Small intestine (tissue), 7 donors: ENCODE data around the gene RAB31. TPM values are rescaled to one million over a fixed set of nuclear protein-coding genes. Genes with fewer than 3 reads are reported as not detected.
A peak's percentile ranks its signal among the peaks of the same experiment; 100 is the strongest.

Source experiments
- DNase-seq, 2 donors: peaks; one replicate each; pipeline versions ENCODE4 v3.0.0 to v3.0.0-alpha.2; 2013
- FAIRE-seq: peaks from 2 replicates; lab custom pipeline; 2012; peaks lifted over from hg19 to GRCh38; lab: Jason Lieb, UNC
- H3K27ac ChIP-seq, 3 donors: one replicate each; pipeline ENCODE4 v1.5.1; 2013; ENCODE audit warnings: low read length in 2 of 3, mild to moderate bottlenecking in 2 of 3, control low read depth in 1 of 3, inconsistent platforms in 1 of 3, low read depth in 1 of 3, moderate library complexity in 1 of 3
- H3K27me3 ChIP-seq, 3 donors: one replicate each; pipeline ENCODE4 v1.6.1; 2013; ENCODE audit warnings: low read length in 3 of 3, inconsistent platforms in 1 of 3; ENCODE audit not compliant: control insufficient read depth in 3 of 3, insufficient read depth in 3 of 3
- H3K36me3 ChIP-seq, 3 donors: one replicate each; pipeline ENCODE4 v1.6.1; 2013; ENCODE audit warnings: low read length in 3 of 3, inconsistent platforms in 1 of 3, low read depth in 1 of 3, mild to moderate bottlenecking in 1 of 3, moderate library complexity in 1 of 3; ENCODE audit not compliant: control insufficient read depth in 3 of 3, insufficient read depth in 2 of 3
- H3K4me1 ChIP-seq, 3 donors: one replicate each; pipeline ENCODE4 v1.6.1; 2013; ENCODE audit warnings: low read length in 2 of 3, inconsistent platforms in 1 of 3, low read depth in 1 of 3, mild to moderate bottlenecking in 1 of 3, moderate library complexity in 1 of 3; ENCODE audit not compliant: control insufficient read depth in 3 of 3, insufficient read depth in 2 of 3
- H3K4me3 ChIP-seq, 3 donors: one replicate each; pipeline ENCODE4 v1.5.1; 2013; ENCODE audit warnings: low read length in 3 of 3, control low read depth in 1 of 3, inconsistent platforms in 1 of 3, low read depth in 1 of 3, mild to moderate bottlenecking in 1 of 3, moderate library complexity in 1 of 3
- H3K9me3 ChIP-seq, 2 donors: one replicate each; pipeline ENCODE4 v1.6.1; 2013; ENCODE audit warnings: low read depth in 1 of 2, low read length in 1 of 2; ENCODE audit not compliant: control insufficient read depth in 2 of 2, insufficient read depth in 1 of 2
- WGBS, 3 donors: extraction: QIAGEN DNeasy Blood & Tissue Kit; methylation state at CpG; one replicate each; pipeline ENCODE4 v1.1.7; 2013; 5-methylcytosine and 5-hydroxymethylcytosine counted together
- polyA plus RNA-seq, 4 donors: library from polyadenylated mRNA; stranded (reverse) in 3 of 4; unstranded in 1 of 4; fragments of 200-250 nt in 3 of 4; fragments of 120-200 nt in 1 of 4; gene quantifications; one replicate each; pipeline versions ENCODE4 v1.2.1 to v1.2.3, GENCODE V29; 2013
- donor health status: healthy with polysubstance abuse.
- donor health status: control.
- donor health status: control.
- donor health status: Bipolar disorder and iron deficiency.
- donor health status: healthy.

The RAB31 gene
- polyA plus RNA-seq, 4 donors, result 4.2 to 18.4 (median 12.3) TPM

DNA sequence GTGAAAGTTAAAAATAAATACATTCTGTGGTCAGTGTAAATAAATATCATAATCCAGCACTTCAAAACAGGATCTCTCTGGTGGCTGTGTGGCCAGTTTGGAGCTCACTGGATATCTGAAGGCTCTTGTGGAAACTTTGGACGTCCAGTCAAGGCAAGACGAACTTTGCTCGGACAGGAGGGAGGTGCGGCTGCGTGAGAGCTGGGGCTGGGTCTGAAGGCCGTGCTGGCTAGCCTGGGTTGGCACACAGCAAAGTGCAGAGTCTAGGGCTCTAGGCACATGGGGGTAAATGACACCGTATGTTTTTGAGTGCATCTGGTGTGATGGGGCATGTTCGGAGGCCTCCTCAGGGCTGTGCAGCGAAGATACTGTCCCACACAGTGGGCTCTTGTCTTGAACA is 98.8 kb downstream of the RAB31 start:
- H3K9me3 ChIP-seq, result peaks cover 0 to 6% of the 10 kb centered on the region in 2 donors
- DNase-seq (peak; percentile 80 to 95), FAIRE-seq (no peak)
- no peaks in the 10 kb centered on the region for H3K36me3 ChIP-seq
- peaks cover 2 to 23% (median 6%) of the 10 kb centered on the region in 3 donors for H3K4me1 ChIP-seq
- no peak overlapping the region for H3K4me3 ChIP-seq
- H3K27me3 ChIP-seq, result no peaks in the 10 kb centered on the region
- 34 to 66% (median 53%) methylated on average over 9 of the region's 9 CpGs for WGBS, 3 donors
- peak overlapping the region in 2 of 3 donors; percentile 65 for H3K27ac ChIP-seq

DNA sequence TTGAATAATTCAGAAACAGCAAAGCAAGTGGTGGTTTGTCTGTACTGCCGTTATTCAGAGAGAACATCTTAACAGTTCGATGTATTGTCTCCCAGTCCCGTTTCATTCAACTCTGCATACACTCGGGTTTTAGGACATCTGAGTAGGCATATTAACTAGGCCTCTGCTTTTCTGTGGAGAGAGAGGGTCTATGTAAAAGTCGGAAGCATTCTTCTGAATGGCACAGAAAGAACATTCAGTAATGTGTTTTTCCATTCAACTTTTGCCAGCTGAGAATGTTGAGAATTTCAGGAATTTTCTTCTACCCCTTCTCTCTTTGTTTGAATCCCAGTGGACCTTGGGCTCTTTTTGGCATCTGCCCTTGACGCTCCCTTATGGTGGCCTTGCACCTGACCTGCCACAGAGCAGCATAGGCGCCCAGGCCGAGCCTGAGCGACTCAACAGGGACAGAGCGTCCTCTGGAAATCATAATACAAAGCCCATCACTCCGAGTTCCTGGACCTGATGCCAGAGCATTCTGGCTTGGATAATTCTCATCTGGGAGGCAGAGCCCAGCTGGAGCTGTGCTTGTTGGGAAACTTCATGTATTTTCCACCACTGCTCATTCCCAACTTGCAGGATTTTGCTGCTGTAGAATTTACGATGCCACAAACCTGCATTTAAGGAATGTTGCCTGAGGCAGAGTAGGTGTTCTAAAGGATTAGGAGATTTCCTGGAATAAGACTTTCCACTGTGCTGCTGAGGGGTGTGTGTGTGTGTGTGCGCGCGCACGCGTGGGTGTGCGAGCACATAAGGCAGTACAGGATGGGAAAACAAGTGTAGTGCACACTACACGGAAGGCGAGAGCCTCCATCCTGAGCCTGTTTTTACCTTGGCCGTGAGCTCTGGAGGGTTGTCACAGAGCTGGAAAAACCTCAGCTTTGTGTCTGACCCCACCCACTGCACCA is 100.5 kb downstream of the RAB31 start:
- WGBS, 3 donors, result 82 to 89% (median 87%) methylated on average over 21 of the region's 21 CpGs
- Histone ChIP-seq H3K36me3 (no peaks in the 10 kb centered on the region), H3K4me3 (no peak overlapping the region), H3K27me3 (no peaks in the 10 kb centered on the region), H3K4me1 (peaks cover 2 to 19% (median 6%) of the 10 kb centered on the region in 3 donors), H3K27ac (no peak overlapping the region), H3K9me3 (peaks cover 0 to 6% of the 10 kb centered on the region in 2 donors)
- no peak for DNase-seq
- no peak for FAIRE-seq

DNA sequence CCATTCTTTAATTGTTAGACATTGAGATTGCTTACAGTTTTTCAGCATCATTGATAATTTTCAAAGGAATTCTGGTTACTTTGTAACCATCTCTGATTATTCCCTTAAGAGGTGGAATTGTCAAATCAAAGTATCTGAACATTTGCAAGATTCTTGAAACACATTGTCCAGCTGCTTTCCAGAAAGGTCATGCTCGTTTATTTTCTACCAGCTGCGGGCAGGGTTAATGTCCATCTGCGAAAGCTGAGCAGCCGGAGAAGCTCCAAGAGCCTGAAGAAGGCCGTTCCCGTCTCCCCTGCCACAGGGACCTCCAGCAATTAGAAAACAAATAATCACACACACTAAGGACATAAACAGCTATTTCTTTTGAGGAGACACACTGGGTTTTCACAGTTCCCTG is 101.6 kb downstream of the RAB31 start:
- no peaks in the 10 kb centered on the region for H3K36me3 ChIP-seq
- peaks cover 0 to 6% of the 10 kb centered on the region in 2 donors for H3K9me3 ChIP-seq
- no peak overlapping the region for H3K4me3 ChIP-seq
- DNase-seq (no peak), FAIRE-seq (no peak)
- peak overlapping the region in 1 of 3 donors; percentile 48 for H3K27ac ChIP-seq
- no peaks in the 10 kb centered on the region for H3K27me3 ChIP-seq
- WGBS, 3 donors, result 68 to 85% (median 72%) methylated on average over 6 of the region's 6 CpGs
- peaks cover 2 to 13% (median 6%) of the 10 kb centered on the region in 3 donors for H3K4me1 ChIP-seq

DNA sequence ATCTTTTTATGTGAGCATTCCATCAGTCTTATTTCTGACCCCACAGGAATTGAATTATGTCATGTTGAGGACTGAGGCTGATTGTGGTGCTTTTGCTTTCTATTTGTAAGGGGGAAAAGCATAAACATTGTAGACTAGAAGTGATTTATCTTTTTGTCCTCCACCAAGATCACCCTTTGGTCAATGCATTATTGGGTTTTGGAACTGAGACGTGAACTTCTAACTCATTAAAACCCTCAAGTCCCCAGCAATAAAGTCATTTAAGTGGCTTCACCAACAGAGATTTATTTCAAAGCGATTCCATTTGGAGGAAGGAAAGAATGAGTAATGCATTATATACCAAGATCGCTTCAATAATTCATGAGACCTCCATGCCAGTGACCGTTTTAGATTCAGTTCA is 102.2 kb downstream of the RAB31 start:
- H3K27me3 ChIP-seq, result no peaks in the 10 kb centered on the region
- H3K4me1 ChIP-seq, result peaks cover 2 to 13% (median 6%) of the 10 kb centered on the region in 3 donors
- DNase-seq, result no peak
- peaks cover 0 to 2% of the 10 kb centered on the region in 2 donors for H3K9me3 ChIP-seq
- FAIRE-seq, result no peak
- H3K36me3 ChIP-seq, result no peaks in the 10 kb centered on the region
- 70 to 73% (median 72%) methylated on average over 4 of the region's 4 CpGs for WGBS, 3 donors
- no peak overlapping the region for H3K4me3 ChIP-seq
- no peak overlapping the region for H3K27ac ChIP-seq

DNA sequence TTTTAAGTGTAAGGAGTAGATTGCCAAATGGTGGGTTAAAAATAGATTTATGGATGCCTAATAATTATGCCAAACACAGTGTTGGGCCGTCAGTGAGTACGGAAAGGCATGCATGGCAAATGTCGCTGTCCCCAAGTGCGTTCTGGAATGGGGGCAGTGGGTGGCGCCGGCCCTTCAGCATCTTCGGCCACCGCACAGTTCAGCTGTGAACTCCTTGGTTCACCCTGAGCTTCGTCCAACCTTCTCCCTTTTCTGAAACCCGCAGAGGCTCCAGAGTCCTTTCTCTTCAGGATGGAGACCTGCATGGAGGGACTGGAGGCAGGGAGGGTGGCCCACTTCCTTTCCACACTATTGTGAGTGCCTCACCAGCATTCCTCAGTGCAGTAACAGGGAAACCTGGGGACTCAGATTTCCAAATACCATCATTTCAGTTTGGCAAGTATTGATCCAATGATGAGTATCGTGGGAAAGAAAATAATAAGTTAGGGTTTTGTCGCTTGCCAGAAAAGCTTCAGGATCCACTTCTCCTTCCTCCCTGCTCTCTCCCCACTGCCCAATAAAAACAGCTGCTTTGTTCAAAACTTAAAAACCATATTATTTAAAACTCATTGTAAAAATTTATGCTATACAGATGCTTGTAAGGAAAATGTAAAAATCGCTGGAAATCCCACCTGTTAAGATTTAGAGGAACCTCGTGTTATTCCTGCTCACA is 103.0 kb downstream of the RAB31 start:
- peaks cover 2 to 13% (median 6%) of the 10 kb centered on the region in 3 donors for H3K4me1 ChIP-seq
- no peak overlapping the region for H3K27ac ChIP-seq
- 90 to 91% (median 90%) methylated on average over 14 of the region's 14 CpGs for WGBS, 3 donors
- DNase-seq (no peak), FAIRE-seq (no peak)
- H3K36me3 ChIP-seq, result no peaks in the 10 kb centered on the region
- H3K27me3 ChIP-seq, result no peaks in the 10 kb centered on the region
- no peak overlapping the region for H3K4me3 ChIP-seq
- no peaks in the 10 kb centered on the region for H3K9me3 ChIP-seq

DNA sequence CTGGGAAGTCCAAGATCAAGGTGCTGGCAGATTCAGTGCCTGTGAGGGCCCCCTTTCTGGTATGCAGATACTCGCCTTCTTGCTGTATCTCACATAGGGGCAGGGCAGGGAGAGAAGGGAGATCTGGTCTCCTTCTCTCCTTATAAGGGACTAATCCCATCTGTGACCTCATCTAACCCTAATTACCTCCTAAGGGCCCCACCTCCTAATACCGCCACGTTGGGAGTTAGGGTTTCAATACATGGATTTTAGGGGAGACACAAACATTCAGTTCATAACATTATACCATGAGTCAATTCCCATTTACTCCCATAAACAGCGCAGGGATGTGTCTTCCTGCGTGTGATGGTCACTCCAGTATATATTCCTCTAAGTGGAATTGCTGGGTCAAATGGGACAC is 103.9 kb downstream of the RAB31 start:
- H3K27me3 ChIP-seq, result no peaks in the 10 kb centered on the region
- no peak overlapping the region for H3K27ac ChIP-seq
- H3K9me3 ChIP-seq, result no peaks in the 10 kb centered on the region
- no peak for FAIRE-seq
- H3K4me1 ChIP-seq, result peaks cover 0 to 6% (median 0%) of the 10 kb centered on the region in 3 donors
- no peaks in the 10 kb centered on the region for H3K36me3 ChIP-seq
- DNase-seq, result no peak
- WGBS, 3 donors, result 59 to 64% (median 61%) methylated on average over 5 of the region's 5 CpGs
- H3K4me3 ChIP-seq, result no peak overlapping the region

DNA sequence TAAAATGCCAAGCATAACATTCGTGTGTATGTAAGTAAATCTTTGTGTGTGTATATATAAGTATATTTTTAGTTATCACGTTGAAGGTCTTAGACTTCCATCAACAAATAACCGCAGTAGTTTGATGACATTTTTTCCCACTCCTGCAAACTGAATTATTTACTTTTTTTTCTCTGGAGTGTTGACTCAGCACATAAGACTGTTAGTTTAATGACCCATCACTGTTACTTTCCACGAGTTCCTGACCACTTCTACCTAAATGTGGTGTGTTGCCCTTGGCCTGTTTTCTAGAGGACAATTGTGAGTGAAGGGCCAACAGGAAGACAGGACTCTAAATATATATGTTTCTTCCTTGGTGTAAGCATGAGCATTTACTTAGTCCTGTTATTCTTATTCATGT is 106.3 kb downstream of the RAB31 start:
- Histone ChIP-seq H3K4me1 (no peaks in the 10 kb centered on the region), H3K27me3 (no peaks in the 10 kb centered on the region), H3K4me3 (no peak overlapping the region), H3K9me3 (no peaks in the 10 kb centered on the region), H3K36me3 (no peaks in the 10 kb centered on the region), H3K27ac (no peak overlapping the region)
- 41 to 48% (median 47%) methylated on average over 4 of the region's 4 CpGs for WGBS, 3 donors
- FAIRE-seq, result no peak
- no peak for DNase-seq

DNA sequence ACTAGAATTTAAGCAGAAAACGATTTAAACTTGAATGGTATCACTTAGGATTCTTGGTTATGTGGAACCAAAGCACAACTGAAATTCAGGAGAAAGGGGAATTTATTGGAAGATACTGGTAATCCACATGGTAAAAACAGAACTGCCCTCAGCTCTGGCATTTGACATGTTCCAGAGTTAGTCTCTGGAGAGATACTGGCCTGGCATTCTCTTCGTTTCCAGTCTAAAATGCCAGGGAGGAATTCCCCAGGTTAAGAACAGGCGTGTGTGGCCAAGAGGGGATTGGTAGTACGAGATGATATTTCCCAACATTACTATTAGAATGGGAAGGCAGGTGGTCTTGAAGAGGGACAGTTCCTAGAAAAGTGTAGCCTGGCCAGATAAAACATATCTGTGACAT is 109.2 kb downstream of the RAB31 start:
- no peaks in the 10 kb centered on the region for H3K36me3 ChIP-seq
- no peaks in the 10 kb centered on the region for H3K9me3 ChIP-seq
- H3K4me3 ChIP-seq, result no peak overlapping the region
- no peaks in the 10 kb centered on the region for H3K27me3 ChIP-seq
- WGBS, 3 donors, result 85 to 88% (median 87%) methylated on average over 4 of the region's 4 CpGs
- DNase-seq, result no peak
- no peak for FAIRE-seq
- no peak overlapping the region for H3K27ac ChIP-seq
- H3K4me1 ChIP-seq, result no peaks in the 10 kb centered on the region
